ENCODE measurements around the gene B4GALT6. TPM values are rescaled to one million over a fixed set of nuclear protein-coding genes. Genes with fewer than 3 reads are reported as not detected.
A peak's percentile ranks its signal among the peaks of the same experiment; 100 is the strongest.

B4GALT6 gene
- total and polyA plus RNA-seq, 9 of the 15 experiments (the other 6 are each of a cell fraction or from before 2014, with no cell fraction given) = 0.03 to 0.27 (median 0.08) TPM

DNA sequence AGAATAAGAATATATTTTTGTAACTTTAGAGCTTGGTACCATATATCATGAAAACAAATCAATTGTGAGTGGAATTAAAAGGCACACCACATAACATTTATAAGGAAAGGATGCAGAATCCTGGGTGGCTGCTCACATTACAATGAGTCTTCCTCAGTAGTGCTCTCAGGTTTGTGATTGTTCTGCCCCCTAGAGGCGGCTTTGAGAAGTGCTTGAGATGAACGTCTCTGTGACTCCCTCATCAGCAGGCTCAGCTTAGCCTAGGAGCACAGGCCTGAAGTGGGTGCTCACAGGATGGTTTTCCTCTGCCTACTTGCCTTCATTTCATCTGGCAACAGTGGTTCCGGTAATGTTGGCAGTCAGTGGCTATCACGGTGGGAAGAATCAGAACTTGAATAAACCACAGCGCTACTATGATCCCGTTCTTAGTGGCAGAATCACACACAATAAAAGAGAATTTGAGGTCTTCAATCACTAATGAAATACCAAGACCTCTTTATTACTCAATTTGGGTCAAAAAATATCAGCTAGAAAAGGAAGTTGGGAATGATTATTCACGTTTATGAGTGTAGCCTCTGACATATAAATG lies 38.1 kb upstream of the B4GALT6 start (continued):
- TF ChIP-seq, protein P1, sequence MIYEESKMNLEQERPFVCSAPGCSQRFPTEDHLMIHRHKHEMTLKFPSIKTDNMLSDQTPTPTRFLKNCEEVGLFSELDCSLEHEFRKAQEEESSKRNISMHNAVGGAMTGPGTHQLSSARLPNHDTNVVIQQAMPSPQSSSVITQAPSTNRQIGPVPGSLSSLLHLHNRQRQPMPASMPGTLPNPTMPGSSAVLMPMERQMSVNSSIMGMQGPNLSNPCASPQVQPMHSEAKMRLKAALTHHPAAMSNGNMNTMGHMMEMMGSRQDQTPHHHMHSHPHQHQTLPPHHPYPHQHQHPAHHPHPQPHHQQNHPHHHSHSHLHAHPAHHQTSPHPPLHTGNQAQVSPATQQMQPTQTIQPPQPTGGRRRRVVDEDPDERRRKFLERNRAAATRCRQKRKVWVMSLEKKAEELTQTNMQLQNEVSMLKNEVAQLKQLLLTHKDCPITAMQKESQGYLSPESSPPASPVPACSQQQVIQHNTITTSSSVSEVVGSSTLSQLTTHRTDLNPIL (CRISPR knock-in tag; IDR thresholded peaks at IDR 0.05) = no peak
- TF ChIP-seq GATAD2B (IDR thresholded peaks at IDR 0.05; ENCODE audit: borderline replicate concordance) (no peak), EGR1 (conservative IDR thresholded peaks at IDR 0.05) (no peak), TCF7L2 (IDR thresholded peaks at IDR 0.05; ENCODE audit: low read depth, low read length) (no peak), PRDM10 (IDR thresholded peaks at IDR 0.05; ENCODE audit: partially characterized antibody) (no peak), CBFA2T3 (IDR thresholded peaks at IDR 0.05) (no peak), ZZZ3 (IDR thresholded peaks at IDR 0.05) (no peak), SMC3 (conservative IDR thresholded peaks at IDR 0.05; ENCODE audit: insufficient read depth, low read depth, low read length) (peak; percentile 54), MITF (IDR thresholded peaks at IDR 0.05) (no peak)
- TF ChIP-seq, protein P2, sequence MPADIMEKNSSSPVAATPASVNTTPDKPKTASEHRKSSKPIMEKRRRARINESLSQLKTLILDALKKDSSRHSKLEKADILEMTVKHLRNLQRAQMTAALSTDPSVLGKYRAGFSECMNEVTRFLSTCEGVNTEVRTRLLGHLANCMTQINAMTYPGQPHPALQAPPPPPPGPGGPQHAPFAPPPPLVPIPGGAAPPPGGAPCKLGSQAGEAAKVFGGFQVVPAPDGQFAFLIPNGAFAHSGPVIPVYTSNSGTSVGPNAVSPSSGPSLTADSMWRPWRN (IDR thresholded peaks at IDR 0.05; ENCODE audit: low read depth) = no peak
